NOMO-1 (cell line): ENCODE data around the gene RSRC1.
"Not testable (repeated sequence)": the region's sequence is repeated elsewhere in the genome, so short reads cannot be mapped to it uniquely, and the experiment has no call there.

ENCODE experiments used
- DNase-seq, 2 experiments: peaks; one replicate each; lab custom pipeline; 2025; ENCODE audit not compliant: unreplicated experiment in 2 of 2; lab: John Stamatoyannopoulos, UW

RSRC1 gene

DNA sequence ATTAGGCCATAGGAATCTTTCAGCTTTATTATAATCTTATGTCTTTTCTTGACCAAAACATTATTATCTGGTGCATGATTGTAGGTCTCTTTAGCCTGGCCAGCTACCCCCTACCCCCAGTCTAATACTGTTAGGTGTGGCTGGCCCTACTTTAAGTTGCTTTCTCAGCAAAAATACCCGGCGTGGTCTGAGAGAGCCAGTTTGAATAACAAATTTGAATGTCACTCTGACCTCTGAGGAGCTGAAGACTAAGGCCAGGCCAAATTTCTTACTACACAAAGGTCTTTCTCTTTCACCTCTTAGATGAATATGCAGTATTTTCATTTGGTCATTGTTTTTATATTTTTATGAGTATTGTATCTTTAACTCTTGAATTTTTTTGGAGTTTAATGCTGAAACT lies 272.6 kb downstream of the RSRC1 start:
- no peak for DNase-seq

DNA sequence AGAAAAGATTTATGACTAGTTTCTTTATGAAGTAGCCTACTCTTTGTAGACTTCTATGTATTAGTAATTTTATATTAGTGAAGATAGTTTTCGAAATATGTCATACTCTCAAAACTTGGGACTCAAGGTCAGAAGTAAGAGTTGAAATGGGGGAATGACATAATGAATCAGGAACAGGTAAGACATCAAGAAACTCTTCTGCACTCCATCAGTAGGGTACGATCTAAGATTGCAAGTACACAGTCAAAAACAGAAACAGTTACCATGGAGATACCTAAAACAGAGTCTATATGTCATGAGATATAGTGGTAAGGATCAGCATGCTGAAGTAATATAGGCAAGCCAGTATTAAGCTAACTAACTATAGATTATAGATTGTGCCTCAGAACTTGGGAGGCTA lies 274.1 kb downstream of the RSRC1 start:
- DNase-seq, result no peak

DNA sequence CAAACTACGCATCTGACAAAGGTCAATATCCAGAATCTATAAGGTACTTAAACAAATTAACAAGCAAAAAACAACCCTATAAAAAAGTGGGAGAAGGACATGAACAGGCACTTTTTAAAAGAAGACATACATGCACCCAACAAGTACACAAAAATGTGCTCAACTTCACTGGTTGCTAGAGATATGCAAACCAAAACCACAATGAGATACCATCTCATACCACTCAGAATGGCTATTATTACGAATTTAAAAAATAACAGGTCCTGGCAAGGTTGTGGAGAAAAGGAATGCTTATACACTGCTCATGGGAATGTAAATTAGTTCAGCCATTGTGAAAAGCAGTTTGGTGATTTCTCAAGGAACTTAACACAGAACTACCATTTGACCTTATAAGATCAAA lies 285.5 kb downstream of the RSRC1 start:
- no peak for DNase-seq

DNA sequence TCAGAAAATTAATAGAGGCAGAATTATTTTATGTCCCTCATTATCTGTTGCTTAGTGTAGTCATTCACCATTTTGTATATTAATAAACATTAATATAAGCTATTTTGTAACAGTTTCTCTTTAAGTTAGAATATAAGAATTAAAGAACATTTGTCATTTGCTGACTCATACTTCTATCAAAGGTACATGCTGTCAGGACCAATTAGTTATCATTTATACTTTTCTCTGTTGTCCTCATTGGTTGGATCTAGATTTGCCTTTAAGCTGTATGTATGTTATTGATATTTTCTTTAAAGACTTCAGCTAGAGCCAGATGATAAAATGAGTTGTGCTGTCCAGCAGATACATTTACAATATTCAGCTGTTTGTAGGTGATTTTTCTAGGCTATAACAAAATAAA lies 292.7 kb downstream of the RSRC1 start:
- DNase-seq, result no peak

DNA sequence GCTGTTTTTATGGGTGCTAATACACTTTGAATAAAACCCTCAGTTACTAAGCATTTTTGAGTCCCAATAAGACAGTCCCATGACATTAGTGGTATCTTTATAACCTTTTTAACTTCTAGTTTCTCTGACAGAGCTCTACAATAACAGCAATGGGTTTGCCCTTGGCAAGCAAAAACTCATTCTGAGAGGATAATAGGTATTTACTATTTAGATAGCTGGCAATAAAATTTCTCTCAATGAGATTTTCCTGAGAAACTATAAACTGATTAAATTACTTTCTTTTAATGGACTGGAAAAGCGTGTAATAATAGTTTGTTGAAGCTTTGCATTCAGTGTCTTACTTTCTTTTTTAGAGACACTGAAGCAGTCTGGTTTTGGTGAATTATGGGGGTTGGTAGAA lies 293.1 kb downstream of the RSRC1 start:
- no peak for DNase-seq

DNA sequence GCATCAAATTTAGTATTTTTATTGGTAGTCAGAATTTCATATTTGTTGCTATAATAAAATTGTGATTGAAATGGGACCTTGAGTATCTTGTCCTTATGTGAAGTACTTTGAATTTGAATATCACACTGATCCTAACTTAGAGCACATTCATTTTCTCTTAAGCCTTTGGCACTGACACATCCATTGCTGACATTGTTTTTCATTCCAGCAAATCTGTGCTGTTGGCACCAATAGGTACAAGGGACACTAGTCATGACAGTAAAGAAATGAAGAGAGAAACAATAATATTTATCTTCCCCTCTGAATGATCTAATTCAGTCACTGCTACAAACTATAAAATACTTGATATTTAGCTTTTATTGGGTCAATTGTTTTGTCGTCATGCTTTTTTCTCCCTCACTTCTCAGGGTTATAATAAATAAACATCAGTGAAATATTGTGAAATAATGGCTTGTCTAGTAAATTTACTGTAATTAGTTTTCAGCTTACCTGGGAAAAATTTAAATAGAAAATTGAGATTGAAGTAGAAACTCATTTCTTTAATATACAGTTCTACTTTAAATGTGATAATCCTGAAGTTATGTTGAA lies 294.3 kb downstream of the RSRC1 start:
- DNase-seq, result no peak

DNA sequence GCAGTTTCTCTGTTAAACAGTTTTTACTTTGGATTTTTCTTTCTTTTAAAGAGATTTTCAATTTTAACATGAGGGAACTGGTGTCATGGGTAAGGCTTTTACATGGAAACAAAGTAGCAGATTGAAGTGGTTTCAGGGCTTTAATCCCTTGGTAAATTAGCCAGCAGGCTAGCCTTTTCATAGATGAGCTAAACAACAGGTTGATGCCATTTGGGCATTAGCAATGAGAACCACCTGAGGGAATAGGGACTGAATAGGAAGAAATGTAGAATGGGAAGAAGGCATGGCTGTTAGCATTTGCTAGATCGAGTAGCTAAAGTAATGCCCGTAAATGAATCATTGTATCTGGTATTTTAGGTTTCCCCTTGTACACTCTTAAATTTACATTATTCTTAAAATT lies 295.6 kb downstream of the RSRC1 start:
- DNase-seq, result no peak

DNA sequence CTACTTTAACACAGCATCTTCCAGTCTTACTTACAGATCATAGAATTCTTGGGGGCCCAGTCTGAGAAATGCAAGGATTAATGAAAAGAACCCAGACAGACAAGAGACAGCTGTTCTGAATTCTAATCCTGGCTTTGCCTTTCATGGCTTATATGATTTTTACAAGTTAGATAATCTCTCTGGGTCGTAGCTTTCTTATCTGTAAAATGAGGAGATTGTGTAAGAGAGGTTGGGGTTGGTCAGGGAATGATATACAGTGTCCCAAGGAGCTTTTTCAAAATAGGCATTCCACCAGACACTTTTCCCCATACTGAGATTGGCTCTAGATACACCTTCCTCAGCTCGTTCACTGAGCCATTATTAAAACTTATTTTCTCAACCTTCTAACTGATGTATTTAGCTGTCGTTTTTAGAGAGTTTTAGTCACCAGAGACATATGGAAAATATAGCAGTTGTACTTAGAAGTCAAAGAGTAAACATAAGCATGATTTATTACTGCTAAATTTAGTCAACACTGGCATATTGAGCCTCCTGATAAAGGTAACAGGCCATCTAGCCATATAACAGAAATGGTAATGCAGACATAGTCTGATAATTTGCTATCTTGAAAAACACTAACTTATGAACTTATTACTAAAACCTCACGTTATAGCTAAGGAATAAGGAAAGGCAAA lies 298.1 kb downstream of the RSRC1 start:
- DNase-seq, result no peak

DNA sequence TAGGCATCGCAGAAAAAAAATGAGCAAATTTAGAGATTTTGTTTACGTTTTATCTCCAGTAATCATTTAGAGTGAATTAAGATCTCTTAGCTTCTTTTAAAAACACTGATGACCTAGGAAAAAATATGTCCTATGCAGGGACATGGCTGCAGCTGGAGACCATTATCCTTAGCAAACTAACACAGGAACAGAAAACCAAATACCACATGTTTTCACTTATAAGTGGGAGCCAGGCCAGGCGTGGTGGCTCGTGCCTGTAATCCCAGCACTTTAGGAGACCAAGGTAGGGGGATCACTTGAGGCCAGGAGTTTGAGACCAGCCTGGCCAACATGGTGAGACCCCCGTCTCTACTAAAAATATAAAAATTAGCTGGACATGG lies 298.6 kb downstream of the RSRC1 start:
- not testable (repeated sequence) for DNase-seq

DNA sequence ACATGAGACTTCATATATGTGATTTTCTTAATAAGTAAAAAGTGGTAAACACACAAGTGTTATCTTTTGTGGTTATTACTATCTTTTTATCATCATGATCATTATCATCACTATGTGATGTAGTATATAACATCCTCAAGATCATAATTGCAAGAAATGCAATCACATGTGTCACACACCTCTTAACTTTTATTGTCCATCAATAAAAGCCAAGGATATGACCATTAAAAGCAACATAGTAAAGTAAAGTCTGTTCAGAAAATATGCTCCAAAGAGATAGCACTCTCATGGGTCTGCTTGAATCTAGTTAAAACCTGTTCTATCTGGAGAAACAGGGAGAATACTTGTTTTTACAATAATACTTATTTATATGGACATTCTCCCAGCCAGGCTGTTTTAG lies 308.1 kb downstream of the RSRC1 start:
- DNase-seq, result no peak

DNA sequence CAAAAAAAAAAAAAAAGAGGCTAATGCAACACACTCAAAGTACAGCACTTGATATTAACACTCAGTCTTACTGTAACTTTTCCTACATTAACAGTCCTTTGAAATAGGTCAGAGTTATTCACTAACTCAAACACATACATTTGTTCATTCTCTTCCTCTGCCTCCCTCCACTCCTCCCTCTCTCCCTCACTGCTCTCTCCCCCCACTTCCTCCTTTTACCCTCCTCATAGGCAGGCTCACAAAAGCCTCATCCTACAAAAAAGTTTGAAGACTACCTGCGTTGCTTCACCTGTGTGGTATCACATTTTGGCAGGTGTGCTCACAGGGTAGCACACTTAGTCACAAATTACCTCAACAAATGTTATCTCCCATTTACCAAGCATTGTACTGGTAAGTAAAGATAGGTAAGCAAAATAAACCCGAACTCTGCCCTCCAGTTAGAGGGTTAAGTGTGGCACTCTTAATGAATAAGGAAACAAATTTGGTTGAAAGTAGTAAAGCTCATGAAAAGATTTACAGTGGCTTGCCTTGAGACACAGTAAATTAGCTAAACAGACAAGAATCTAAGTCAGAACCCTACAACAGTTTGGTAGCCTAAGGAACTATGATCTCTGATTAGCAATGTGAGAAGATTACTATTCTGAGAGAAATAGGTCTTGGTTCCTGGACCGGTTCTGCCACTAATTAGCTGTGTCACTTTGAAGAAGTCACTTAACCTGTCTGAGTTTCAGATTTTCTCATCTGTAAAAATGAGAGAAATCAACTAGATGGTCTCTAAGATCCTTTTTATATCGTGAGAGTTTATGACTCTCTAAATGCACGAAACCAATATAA lies 310.1 kb downstream of the RSRC1 start:
- peak in 1 of 2 experiments; percentile 5 for DNase-seq

DNA sequence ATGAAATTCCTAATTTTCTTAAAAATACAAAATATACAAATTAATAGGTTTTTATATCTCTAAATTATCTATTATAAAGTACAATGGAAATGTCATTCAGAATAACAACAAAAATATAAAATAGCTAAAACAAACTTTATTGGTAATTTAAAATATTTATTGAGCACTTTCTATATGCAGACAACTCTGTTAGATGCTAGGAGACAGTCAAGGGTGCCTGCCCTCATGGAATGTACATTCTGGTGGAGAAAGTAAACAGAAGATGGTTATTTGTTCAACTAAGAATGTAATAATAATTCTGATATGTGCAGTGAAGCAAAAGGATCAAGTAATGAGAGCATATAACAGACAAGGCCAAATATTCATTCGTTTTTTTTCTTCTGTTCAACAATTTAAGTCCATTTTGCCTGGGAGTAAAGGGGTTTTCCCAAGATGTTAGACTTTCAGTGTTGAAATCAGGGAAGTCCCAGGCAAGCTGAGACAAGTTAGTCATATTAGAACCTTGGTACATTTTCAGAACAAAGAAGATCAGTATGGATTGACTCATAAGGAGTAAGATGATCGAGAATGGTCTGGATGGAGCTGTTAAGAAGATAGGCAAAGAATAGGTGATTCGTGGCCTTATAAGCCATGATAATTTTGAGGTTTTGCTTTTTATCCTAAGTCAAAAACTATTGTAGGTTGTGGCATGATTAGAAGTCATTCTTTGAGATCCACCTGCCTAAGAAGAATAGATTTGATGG lies 310.9 kb downstream of the RSRC1 start:
- DNase-seq, result no peak

DNA sequence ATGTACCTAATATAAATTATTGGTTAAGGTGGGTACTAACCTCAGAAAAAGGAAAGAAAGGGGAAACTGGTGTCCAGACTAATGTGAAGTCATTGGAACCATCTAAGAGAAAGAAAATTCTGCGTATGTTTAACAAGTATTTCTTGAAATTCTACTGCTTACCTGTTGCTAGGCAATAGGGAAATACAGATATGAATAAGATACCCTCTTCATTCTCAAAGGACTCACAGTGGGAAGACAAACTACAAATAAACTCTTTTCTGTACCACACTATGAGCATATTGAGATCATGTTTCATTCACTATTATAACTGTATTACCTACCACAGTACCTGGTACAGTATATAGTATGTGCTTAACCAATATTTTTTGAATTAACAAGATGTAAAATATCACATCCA lies 320.6 kb downstream of the RSRC1 start:
- no peak for DNase-seq

DNA sequence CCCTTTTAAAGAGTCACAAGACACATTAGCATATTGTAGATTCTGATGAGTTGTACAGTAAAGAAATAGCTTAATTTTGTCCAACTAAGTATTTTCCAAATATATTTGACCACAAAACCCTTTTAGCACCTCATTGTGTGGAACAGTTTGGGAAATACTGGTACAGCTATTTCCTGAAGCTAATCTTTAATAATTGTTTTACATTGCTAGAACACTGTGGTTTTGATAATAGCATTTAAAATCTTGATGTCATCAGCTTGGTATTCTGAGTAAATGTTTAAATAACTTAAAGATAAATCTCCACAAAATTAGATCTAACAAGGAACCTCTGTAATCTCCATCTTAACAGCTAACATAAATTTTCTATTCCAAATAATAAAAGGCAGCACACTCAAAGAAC lies 321.1 kb downstream of the RSRC1 start:
- no peak for DNase-seq

DNA sequence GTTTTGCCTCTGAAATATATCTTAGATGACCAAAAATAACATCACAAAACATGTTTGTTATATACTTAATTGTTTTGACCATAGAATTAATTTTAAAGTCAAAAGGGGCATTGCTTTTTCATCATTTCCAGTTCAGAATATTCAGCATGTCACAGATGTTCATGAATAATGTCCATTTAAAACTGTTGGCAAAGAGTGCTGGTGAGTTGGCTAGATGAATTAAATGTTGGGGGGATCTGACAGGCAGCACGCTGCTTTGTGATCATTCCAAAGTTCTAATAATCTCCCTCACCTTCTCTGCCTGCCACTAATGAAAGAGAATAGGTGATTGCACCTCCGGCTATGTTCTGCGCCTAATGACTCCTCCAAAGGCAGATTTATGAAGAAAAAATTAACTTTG lies 321.9 kb downstream of the RSRC1 start:
- DNase-seq, result no peak

DNA sequence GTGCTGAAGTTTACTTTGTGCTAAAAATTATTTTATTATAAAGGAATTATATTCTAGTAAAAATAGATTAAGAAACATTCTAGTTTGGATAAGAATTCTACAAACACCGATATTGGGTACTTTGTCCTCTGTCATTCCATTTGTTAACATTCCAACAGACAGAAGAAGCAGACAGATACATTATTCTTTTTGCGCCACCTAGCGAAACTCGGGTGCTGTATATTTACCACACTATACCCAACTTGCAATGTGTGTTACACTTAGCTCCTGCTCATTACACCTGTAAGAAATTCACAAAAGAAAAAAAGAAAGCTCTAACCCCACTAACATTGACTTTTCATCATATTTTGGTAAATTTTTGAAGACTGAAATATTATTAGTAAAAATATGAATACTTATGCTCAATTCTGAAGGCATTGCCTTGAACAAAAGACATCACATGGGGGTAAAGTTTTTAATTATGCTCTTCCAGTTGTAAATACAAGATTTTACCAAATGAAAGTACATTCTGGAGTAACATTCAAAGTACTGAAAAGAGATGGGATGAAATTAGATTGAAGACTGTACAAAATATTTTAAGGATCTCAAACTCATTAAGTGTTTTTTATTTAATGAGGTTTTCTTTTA lies 324.6 kb downstream of the RSRC1 start:
- peak in 1 of 2 experiments; percentile 67 for DNase-seq

DNA sequence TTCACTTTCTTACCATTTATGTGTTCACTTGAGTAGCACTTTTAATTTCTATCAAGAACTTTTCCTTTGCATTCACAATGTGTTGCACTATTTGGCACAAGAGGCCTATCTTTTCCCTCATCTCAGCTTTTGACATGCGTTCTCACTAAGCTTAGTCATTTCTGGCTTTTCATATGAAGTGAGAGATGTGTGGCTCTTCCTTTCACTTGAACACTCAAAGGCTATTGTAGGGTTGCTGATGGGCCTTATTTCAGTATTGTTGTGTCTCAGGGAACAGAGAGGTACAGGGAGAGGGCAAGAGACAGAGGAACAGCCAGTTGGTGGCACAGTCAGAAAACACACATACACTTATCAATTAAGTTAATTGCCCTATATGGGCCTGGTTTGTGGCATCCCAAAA lies 333.7 kb downstream of the RSRC1 start:
- no peak for DNase-seq

DNA sequence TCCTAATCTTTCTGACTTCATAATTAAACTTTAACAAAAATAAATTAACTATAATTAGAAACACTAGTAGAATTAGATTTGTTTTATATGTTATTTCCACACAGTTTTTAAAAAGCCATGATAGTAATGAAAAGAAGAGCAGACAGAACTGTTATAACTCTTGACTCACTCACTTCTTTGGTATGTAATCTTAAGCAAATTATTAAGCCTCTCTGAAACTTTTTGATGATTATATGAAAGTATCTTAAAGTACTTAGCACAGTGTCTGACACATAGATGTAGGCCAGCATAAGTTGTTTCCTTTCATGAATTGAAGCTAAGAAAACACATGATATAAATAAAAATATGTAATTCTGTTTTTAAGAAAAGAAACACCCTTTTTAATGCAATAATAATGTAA lies 337.5 kb downstream of the RSRC1 start:
- no peak for DNase-seq

DNA sequence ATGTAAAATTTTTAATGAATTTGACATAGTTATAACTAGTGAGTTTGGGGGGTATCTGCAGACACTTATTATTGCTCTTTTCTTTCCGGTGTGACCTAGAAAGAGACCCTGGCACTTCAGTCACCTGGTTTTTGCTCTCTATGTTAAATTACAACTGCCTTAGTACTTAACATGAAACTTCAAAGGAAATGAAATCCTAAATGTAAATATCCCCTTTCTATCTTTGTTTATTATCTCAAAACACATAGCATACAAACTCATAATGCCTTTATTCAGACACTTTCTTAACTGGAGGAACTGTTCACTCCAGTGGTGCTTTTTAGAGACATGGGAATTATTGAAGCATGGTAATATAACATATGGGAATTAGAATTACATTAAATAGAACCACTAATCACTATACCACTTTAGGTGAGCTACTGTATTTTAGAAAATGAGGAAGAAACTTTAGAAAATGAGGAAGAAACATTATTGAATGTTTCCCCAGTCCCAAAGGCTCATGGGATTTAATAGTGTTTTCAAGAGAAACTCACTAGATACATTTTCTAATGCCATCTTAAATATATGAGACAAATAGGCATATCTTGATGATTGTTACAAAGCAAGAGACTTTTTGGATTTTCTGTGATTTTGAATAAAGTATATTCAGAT lies 341.6 kb downstream of the RSRC1 start:
- DNase-seq, result peak in 1 of 2 experiments; percentile 74

DNA sequence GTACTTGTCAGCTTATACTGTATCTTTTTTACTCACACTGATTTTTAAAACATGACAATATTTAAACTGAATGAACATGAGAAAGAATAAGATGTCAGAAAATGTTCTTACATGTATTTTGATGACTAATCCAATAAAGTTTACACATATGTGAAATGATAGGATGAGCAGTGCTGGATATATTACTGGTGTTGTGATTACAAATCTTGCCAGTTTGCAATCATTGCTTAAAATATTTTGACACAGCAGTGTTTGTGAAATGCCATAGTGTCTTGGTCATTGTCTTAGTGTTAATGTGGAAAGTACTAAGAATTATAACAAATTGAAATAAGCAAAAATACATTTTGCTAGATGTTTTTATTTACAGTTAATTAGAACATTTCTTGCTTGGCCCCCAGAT lies 342.4 kb downstream of the RSRC1 start:
- DNase-seq, result no peak
